Kidney tubule cell (primary cell): ENCODE measurements around the gene AGBL5.
"Not testable (repeated sequence)": the region's sequence is repeated elsewhere in the genome, so short reads cannot be mapped to it uniquely, and the experiment has no call there.

Experiments
- DNase-seq: peaks from one replicate; pipeline ENCODE4 v3.0.0-alpha.2; 2018; ENCODE audit warnings: low spot score

AGBL5 gene

DNA sequence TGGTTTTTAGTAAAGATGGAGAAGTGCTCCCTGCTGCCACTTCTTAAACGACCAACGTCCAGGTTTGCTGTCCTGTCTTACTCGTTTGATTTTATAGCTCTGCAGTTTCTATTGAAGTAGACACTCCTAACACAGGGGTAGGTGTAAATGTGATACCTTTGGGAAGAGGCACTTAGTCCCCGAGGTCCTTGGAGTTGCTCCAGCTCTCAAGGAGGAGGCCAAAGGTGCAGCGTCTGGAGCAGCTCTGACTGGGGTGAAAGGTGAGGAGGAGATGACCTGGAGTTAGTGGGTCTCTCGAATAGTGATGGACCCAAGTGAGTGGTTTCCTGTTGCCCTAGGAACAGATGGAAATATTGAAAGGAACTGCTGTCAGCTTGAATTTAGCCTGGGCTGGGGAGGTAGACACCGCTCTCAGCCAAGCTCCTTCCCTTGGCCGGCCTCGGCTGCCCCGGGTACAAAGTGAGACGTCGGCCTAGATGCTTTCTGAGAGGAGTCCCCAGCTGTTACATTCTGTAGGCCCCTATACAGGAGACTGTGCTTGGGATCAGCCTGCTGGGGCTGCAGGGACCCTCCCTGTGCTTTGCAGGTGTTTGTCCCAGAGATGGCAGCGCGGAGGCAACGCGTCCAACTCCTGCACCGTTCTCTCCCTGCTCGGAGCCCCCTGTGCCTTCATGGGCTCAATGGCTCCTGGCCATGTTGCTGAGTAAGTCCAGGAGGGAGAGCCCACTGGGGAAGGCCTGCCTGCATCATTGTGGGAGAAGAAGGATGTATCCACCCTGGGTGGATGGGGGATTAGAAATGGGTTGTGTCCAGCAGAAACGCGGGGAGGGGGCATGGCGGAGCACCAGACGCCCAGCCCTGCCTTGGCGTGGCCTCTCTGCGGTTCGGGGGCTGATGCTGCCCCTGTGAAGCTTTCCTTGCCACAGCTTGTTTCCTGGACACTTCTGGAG is 40.6 kb downstream of the AGBL5 start:
- DNase-seq = no peak

DNA sequence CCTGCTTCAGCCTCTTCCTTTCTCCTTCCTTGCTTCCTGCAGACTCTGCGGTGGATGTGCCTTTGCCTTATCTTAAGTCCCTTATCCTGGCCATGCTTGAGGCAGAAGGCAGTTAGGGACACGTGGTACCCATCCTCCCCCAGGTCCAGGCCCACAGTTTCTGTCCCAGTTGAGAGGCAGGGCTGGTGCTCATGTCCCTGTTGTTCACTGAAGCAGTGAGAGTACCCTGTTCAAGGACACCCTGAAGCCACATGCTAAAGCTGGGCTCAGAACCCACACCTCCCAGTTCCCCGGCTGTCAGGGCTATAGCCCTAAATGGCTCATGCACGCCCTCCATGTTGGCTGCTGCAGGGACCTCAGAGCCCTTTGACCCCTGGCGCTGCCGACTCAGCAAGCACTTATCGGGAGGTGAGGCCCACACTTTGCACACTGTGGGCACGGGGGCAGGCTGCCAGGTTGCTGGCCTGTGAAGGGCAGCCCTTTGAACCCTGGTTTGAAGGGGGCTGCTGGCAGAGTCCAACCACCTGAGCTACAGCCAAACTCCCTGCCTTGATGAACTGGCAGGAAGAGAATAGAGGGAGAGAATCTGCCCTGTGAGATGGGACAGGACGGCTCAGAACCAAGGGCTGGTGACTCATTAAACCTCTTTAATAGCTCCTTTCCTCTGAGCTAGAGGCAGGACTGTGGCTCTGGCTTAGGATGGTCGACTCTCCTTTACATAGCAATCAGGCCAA is 41.4 kb downstream of the AGBL5 start:
- peak; percentile 53 for DNase-seq

DNA sequence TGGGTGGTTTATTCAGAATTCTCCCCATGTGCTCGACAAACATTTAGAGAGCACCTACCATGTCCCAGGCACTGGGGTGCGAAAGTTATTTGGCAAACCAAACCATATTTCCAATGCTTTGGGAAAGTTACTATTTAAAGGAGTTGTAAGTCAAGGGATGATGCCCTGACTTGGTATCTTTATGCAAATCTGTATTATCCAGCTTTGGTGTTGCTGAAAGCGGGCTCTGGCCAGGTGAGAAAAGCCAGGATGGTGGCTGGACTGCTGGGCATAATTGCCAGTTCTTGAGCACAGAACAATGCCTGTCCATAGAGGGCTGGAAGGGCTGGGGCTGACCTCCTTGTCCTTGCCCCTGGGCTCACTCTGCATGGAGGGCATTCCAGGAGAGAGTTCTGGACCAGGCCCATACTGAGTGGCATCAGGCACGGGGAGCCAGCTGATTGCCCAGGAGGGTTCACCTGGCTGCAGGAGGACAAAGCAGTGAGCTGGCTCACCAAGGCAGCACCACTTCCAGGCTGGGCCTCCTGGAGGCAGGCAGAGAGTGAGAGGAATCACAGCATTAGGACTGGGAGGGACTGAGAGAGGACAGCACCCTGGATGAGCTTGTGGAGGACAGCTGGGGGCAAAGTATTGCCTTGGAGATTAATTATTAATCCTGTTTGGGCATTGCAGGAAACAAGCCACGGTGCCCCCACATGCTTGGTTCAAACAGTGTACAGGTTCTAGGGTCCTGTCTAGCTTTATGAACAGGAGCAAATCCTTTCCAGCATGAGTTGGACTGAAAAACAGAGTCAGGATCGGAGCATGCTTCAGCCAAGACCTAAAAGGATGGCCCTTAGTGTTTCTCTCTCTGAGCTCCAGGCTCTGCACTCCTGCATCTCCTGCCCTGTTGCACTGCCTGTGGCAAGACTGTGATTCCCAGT is 42.2 kb downstream of the AGBL5 start:
- peak; percentile 23 for DNase-seq

DNA sequence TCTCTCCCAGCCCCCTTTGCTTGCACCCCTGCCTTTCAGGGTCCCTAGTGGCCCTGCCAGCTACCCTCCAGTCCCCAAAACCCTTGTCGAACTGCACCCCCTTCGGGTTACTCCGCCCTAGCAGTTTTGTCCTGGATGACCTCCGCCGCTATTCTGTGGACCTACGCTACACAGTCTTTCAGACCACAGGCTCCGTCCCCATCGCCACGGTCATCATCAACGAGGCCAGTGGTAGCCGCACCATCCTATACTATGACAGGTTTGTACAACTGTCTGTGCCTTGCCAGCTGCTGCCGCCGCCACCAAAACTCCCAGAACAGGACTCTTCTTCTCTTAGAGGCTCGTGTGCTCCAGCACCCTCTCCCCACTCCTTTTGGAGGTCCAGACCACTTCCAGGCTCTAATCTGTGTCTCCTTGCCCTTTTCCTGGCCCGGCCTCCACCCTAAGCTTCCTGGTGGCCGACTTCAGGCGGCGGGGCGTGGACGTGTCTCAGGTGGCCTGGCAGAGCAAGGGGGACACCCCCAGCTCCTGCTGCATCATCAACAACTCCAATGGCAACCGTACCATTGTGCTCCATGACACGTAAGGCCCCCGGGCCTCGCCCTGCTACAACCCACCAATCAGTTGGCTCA is 43.0 kb downstream of the AGBL5 start:
- DNase-seq = no peak

DNA sequence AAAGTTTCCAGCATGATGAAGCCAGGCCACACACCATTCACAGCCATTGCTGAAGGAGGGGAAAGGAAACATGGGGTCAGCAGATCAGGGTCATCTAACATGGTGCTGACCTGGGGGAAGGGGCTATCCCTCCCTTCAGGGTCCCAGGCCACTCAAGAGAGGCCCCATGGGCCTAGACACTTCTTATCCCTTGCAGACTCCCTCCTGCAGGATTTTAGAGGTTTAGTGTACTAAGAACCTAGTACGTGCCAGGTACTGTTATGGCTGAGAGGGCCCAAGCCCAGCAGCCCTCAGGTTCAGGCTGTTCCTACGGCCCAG is 43.9 kb downstream of the AGBL5 start:
- DNase-seq = no peak

DNA sequence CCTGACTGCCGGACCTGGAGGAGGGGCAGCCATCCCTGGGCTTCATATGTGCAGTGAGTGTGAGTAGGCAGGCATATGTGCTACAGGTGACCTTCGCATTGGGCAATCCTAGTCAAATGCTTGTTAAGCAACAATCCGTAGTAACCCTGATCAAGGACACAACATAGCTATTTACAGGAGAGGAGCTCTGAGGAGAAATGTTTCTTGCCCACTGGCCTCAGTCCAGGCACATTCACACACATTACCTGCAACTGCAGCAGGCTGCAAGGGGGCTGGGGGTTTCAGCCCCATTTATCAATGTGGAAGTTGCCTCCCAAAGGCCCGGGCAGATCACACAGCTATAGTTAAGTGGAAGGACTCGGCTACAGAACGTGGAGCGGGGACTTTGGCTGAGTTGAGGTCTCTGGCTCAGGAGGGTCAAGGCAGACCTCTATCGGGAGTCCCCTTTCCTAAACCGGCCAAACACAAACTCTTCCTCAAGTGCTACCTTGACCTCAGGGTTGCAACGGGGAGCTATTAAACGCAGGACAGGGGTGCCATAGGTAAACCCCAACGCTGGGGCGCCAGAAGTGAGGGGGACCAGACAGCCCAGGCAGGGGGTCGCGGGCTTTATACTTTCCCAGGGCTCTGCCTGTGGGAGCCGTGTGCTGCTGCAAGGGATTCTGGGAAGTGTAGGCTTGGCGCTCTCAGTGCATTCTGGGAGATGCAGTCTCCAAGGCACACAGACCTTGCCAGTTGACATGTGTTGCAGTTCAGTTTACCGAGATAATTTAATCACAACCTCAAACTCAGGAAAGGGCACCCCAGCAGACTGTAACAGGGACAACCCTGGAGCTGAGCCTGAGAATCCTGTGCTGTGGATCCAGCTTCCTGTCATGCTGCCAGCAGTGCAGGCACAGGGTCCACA is 44.5 kb downstream of the AGBL5 start:
- DNase-seq = peak; percentile 36

DNA sequence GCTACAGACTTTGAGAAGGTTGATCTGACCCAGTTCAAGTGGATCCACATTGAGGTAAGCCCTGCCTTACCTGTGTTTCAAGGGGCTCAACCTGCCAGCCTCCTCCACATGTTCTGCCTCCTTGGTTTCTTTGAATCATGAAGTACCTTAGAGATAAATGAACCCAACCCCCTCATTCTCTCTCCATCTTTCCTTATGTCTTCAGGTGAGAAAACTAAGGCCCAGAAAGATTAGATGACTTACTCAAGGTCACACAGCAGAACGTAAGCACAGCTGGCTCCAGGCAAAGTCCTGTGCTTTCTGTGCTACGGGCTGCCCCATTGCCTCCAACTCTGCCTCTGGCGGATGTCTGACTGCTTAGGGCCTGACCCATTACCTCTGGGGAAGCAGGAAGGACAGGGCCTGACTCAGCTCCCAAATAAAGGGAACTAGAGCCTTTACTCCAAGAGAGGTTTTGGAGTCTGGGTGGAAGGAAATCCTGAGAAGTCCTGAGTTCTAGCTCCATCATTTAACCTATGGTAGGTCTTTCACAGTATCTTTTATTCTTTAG is 45.4 kb downstream of the AGBL5 start:
- DNase-seq = no peak

DNA sequence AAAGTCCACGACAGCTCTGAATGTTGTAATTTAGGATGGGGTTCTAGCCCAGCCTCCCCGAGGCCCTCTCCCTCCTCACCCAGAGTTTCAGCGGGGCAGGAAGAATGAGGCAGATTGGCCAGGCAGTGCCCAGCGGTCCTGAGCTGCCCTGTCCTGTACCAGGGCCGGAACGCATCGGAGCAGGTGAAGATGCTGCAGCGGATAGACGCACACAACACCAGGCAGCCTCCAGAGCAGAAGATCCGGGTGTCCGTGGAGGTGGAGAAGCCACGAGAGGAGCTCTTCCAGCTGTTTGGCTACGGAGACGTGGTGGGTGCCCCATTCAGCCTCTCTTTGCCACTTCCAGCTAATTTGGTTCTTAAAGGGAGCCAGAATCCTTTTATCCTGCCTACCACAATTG is 45.9 kb downstream of the AGBL5 start:
- DNase-seq = no peak

DNA sequence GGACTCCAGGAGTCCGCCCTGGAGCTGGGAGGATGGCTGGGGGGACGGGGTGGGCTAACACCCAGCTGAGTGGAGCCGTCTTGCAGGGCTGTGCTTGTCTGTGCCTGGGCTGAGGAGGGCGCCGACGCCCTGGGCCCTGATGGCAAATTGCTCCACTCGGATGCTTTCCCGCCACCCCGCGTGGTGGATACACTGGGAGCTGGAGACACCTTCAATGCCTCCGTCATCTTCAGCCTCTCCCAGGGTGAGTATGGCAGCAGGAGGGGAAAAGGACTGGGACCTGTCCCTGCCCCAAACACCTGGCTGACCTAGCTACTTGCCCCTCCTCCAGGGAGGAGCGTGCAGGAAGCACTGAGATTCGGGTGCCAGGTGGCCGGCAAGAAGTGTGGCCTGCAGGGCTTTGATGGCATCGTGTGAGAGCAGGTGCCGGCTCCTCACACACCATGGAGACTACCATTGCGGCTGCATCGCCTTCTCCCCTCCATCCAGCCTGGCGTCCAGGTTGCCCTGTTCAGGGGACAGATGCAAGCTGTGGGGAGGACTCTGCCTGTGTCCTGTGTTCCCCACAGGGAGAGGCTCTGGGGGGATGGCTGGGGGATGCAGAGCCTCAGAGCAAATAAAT is 48.0 kb downstream of the AGBL5 start:
- no peak for DNase-seq

DNA sequence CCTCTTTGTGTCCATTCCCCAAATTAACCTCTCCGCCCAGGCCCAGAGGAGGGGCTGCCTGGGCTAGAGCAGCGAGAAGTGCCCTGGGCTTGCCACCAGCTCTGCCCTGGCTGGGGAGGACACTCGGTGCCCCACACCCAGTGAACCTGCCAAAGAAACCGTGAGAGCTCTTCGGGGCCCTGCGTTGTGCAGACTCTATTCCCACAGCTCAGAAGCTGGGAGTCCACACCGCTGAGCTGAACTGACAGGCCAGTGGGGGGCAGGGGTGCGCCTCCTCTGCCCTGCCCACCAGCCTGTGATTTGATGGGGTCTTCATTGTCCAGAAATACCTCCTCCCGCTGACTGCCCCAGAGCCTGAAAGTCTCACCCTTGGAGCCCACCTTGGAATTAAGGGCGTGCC is 48.6 kb downstream of the AGBL5 start:
- DNase-seq = no peak

DNA sequence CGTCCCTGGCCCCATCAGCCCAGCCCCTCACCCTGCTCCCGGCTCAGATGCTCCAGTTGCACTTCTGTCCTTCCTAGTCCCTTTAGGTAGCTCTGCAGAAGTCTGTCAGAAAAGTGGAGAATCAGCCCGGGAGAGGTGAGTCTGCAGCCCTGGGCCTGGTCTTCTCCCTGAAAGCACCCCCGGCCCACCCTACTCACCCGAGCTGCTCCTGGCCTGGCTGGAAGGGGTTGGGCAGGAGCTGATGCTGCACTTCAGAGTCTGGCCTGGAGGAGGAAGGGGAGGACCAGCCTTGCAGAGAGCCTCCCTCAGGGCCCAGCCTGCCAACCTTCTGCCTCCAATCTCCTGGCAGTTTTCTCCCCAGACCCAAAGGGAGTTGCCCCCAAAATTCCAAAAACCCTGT is 50.9 kb downstream of the AGBL5 start:
- no peak for DNase-seq

DNA sequence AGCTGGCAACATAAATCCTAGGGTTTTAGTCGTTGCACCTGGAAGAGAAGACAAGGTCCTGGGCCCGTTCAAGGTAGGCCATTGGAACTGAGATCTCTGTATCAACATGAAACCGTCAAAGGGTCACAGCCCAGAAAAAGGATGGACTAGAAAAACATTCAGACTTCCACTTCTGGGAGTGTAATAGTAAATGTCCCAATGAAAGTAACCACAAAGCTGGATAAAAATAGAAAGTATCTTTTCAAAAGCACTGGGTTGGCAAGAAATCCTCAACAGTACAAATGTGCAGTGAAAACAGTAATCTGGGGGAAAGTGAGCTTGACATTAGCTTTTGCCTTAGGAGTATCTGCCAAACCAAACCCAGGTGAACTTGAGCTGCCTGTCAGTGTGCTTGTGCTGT is 54.5 kb downstream of the AGBL5 start:
- no peak for DNase-seq

DNA sequence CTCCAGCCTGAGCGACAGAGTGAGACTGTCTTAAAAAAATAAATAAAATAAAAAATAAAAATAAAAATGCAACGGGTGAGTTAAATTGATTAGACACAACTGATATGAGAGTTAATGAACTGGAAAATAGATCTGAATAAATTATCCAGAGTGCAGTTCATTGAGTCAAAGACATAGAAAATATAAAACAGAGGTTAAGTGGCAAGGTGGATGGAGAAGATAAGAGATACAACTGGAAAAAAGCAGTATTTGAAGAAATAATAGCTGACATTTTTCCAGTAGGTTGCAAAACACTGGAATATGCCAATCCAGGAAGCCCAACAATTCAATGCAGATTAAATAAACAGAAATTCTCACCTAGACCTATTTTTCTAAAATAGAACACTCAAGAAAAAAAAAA is 56.8 kb downstream of the AGBL5 start:
- no peak for DNase-seq

DNA sequence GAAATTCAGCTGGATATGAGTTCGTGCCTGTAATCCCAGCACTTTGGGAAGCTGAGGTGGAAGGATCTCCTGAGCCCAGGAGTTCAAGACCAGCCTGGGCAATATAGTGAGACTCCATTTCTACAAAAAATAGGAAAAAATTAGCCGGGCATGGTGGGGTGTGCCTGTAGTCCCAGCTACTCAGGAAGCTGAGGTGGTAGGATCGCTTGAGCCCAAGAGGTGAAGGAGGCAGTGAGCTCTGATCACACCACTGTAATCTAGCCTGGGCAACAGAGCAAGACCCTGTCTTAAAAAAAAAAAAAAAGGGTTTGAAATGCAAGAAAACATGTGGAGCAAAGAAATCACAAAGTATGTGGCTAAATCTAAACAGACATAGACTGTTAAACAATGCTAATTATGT is 57.6 kb downstream of the AGBL5 start:
- no peak for DNase-seq

DNA sequence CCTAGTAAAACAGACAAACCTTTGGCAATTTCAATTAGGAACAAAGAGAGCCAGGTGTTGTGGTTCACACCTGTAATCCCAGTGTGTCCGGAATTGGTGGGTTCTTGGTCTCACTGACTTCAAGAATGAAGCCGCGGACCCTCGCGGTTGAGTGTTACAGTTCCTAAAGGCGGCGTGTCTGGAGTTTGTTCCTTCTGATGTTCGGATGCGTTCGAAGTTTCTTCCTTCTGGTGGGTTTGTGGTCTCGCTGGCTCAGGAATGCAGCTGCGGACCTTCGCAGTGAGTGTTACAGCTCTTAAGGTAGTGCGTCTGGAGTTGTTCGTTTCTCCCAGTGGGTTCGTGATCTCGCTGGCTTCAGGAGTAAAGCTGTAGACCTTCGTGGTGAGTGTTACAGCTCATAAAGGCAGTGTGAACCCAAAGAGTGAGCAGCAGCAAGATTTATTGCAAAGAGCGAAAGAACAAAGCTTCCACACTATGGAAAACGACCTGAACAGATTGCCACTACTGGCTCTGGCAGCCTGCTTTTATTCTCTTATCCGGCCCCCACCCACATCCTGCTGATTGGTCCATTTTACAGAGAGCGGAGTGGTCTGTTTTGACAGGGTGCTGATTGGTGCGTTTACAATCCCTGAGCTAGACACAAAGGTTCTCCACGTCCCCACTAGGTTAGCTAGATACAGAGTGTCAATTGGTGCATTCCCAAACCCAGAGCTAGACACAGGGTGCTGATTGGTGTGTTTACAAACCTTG is 59.3 kb downstream of the AGBL5 start:
- not testable (repeated sequence) for DNase-seq

DNA sequence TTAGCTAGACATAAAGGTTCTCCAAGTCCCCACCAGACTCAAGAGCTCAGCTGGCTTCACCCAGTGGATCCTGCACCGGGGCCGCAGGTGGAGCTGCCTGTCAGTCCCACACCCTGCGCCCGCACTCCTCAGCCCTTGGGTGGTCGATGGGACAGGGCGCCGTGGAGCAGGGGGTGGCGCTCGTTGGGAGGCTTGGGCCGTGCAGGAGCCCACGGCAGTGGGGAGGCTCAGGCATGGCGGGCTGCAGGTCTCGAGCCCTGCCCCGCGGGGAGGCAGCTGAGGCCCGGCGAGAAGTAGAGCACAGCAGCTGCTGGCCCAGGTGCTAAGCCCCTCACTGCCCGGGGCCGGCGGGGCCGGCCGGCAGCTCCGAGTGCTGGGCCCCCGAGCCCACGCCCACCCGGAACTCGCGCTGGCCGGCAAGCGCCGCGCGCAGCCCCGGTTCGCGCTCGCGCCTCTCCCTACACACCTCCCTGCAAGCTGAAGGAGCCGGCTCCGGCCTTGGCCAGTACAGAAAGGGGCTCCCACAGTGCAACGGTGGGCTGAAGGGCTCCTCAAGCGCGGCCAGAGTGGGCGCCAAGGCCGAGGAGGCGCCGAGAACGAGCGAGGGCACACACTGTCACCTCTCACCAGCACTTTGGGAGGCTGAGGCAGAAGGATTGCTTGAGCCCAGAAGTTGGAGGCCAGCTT is 60.1 kb downstream of the AGBL5 start:
- not testable (repeated sequence) for DNase-seq

DNA sequence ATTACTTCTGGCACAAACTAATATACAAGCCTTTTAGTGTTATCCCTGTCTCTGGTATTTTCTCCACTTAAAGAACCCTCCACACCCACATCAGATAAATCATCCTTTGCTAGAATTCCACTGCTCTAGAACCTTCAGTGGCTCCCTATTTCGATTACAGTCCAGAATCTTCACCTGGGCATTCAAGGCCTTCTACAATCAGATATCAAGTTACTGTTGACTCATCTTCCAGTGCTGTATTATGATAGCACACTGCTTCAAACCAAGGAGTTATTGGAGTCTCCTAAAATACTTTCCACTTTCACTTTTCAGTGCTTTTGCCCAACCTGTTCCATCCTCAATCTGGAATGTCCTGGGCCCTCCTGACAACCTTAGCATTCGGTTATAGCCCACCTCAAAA is 64.1 kb downstream of the AGBL5 start:
- no peak for DNase-seq

DNA sequence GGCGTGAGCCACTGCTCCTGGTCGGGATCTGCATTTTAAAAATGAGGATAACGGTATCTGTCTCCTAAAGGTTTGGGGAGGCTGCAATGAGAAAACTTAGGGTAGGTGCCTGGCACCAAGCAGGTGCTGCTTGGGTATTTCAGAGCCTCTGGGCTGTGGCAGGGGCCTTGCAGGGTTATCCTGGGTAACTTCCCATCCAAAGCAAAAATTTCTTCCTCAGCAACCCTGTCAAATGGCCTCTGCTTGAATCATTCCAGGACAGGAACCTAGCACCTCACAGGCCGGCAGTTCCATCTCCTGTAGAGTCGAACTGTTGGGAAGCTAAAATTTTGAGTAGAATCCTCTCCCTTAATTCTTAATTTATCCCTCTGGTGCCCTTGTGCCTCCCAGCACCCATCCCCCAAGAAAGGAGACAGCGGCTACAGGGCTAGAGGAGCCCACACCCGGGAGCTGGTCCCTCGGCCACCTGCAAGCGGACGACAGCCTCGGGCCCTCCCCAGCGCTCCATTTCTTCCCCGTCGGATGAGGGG is 66.6 kb downstream of the AGBL5 start:
- DNase-seq = no peak
